Hematopoietic multipotent progenitor cell treated with erythropoietin and hydrocortisone succinate and interleukin-3 and kit ligand, for 17 days (in vitro differentiated cells): ENCODE results near the gene HSPA1L.
"Not testable (repeated sequence)": the region's sequence is repeated elsewhere in the genome, so short reads cannot be mapped to it uniquely, and the experiment has no call there.

Experiments
- DNase-seq: peaks from one replicate; pipeline ENCODE4 v3.0.0-alpha.2; 2015; ENCODE audit warnings: low spot score

Gene HSPA1L

GRCh38 chr6:31813465-31813849 is 1.6 kb downstream of the HSPA1L start:
- no peak for DNase-seq

DNA sequence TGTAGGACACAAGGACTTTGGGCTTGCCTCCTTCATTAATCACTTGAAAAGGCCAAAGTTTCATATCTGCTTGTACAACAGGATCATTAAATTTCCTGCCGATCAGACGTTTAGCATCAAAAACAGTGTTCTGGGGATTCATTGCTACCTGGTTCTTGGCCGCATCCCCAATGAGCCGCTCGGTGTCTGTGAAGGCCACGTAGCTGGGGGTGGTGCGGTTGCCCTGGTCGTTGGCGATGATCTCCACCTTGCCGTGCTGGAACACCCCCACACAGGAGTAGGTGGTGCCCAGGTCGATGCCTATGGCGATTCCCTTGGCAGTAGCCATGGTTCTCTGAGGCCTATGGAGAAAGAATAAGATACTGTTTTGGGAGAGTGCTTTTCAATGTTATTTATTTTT is 3.4 kb downstream of the HSPA1L start:
- DNase-seq = no peak

GRCh38 chr6:31808599-31808998 is 6.5 kb downstream of the HSPA1L start:
- DNase-seq = not testable (repeated sequence)

DNA sequence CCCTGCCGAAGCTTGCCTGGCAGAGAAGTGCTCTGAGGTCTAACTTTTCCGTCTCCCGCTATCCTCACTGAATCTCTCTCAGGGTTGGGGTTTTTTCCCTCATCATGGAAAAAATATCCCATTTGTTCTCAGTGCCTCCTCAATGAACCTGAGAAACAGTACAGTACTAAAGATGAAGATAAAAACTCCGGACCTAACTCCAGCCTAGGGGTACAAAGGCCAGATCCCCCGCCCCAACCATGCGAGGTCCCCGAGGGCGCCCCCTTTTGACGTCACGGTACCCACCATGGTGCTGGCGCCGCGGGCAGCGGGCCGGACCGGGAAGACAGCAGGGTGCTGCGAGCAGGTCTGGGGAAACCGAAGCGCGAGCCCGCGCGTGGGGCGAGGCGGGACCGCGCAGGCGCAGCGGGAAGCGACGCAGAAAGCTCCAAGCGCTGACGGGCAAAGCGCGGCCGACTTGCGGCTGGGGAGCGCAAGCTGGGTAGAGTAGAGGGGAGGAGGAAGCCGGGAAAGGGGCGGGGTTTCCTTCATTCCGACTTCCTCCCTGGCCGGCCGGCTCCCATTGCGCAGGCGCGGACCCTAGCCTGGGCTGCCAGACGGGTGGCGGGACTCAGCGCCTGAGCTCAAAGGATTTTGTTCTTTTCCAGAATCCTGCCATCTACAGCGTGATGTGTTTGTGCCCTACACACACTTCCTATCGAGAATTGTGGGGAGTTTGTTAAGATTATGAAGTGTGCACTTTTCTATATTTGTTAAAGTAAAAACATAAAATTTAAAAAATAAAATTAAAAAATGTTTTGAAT is 8.4 kb downstream of the HSPA1L start, which contains the start of gene LSM2:
Gene LSM2 (minus strand): TSS at position 497 of the 803 bp plus-strand sequence. CDS start 209 bp downstream, at position 288.
- peak; percentile 98 for DNase-seq

GRCh38 chr6:31805939-31806469 is 9.1 kb downstream of the HSPA1L start:
- no peak for DNase-seq

- not testable (repeated sequence) for DNase-seq
Observed at GRCh38 chr6:31801031-31801927, 13.8 kb downstream of the HSPA1L start.

DNA sequence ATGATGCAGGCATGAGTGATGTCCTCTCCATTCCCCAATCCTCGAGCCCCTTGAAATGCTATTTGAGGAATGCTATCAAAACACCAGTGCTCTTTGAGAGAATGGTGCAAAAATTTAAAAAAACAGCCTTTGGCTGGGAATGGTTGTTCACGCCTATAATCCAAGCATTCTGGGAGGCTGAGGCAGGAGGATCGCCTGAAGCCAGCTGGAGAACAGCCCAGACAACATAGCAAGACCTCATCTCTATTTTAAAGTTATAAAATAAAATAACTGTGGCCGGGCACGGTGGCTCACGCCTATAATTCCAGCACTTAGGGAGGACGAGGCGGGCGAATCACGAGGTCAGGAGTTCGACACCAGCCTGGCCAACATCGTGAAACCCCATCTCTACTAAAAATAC is 15.3 kb downstream of the HSPA1L start:
- DNase-seq = no peak

GRCh38 chr6:31797588-31797987 is 17.5 kb downstream of the HSPA1L start:
- DNase-seq = no peak

DNA sequence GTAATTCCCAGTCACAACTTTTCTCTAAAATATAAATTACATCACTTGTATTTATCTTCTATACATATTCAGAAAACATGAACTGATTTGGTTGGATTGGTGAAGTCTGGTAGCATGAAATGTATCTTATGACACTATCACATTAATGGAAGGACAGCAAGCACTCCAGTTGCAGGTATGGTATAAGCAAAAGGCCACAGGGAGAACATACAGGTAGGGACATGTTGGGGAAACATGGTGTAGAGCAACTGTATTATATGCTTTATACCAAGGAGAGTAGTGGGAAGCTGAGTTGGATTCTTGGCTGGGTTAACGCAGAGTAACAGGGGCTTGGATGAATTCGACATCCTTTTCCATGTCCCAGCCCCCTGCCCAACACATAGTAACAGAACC is 18.1 kb downstream of the HSPA1L start:
- DNase-seq = no peak

DNA sequence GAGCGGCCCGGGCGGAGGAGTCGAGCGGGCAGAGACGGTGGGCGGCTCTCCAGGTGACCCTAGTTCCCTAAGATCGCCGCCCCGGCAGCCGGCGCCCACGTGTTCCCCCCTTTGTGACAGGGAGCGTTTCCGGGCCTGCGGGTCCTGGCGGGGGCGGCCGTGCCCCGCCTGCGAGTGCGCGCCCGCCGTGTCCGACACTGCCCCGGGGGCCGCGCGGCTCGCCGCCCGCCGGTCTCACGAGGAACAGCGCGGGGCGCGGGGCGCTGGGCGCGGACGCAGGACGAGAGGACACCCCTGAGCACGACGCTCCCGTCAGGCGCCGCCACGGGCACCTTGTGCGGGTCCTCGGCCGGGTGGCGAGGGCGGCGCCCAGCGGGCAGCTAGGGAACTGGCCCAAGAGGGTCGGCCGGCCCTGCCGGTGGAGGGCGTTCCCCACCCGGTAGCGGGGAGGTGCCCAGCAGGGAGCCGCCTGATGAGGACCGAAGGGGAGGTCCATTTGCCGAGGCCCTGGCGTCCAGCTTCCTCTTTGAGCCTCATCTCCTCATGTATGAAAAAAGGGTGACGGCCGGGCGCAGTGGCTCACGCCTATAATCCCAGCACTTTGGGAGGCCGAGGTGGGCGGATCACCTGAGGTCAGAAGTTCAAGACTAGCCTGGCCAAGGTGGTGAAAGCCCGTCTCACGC is 19.3 kb downstream of the HSPA1L start, which contains the start of gene VARS1:
Gene VARS1 (minus strand): TSS at position 137 of the 683 bp plus-strand sequence. CDS start 535 bp downstream, outside the sequence.
- DNase-seq = peak; percentile 96

- no peak for DNase-seq
Observed at GRCh38 chr6:31794866-31795615, 20.0 kb downstream of the HSPA1L start.

DNA sequence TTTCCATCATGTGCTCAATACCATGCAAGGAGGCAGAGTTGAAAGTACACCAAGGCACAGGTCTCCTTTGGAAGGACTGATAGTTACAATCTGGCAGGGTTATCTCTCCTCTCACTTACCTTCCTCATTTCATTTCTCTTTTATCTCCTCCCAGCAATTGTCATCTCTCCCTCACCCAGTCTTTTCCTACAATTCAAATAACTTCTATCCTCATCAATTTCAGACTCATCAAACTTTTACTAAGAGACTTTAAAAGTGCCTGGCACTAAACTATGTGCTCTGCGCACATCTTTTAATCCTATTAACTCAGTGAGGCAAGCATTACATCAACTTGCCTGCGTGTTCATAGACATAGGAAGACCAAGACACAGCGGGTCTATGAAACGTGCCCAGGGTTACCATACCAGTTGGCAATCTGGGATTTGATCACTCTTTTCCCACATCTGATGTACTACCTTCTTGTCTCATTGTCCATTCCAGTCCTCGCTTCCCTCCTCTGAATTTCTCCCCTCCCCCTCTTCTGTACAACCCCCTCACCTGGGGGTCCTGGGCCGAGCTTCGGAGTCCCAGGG is 20.7 kb downstream of the HSPA1L start:
- peak; percentile 27 for DNase-seq

DNA sequence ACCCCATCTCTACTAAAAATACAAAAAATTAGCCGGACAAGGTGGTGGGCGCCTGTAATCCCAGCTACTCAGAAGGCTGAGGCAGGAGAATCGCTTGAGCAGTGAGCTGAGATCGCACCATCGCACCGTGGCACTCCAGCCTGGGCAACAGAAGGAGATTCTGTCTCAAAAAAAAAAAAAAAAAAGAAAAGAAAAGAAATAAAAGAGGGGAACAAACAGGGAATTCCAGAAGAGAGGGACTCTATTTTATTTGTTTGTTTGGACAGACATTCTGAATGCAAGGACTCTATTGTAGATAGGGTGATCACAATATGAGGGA is 21.2 kb downstream of the HSPA1L start:
- DNase-seq = not testable (repeated sequence)

GRCh38 chr6:31792761-31793171 is 22.3 kb downstream of the HSPA1L start:
- no peak for DNase-seq

GRCh38 chr6:31792090-31792374 is 23.1 kb downstream of the HSPA1L start:
- DNase-seq = no peak

- peak; percentile 39 for DNase-seq
Observed at GRCh38 chr6:31791324-31792089, 23.6 kb downstream of the HSPA1L start.

- DNase-seq = no peak
Observed at GRCh38 chr6:31785475-31785874, 29.6 kb downstream of the HSPA1L start.

GRCh38 chr6:31784098-31784925 is 30.8 kb downstream of the HSPA1L start:
- no peak for DNase-seq

DNA sequence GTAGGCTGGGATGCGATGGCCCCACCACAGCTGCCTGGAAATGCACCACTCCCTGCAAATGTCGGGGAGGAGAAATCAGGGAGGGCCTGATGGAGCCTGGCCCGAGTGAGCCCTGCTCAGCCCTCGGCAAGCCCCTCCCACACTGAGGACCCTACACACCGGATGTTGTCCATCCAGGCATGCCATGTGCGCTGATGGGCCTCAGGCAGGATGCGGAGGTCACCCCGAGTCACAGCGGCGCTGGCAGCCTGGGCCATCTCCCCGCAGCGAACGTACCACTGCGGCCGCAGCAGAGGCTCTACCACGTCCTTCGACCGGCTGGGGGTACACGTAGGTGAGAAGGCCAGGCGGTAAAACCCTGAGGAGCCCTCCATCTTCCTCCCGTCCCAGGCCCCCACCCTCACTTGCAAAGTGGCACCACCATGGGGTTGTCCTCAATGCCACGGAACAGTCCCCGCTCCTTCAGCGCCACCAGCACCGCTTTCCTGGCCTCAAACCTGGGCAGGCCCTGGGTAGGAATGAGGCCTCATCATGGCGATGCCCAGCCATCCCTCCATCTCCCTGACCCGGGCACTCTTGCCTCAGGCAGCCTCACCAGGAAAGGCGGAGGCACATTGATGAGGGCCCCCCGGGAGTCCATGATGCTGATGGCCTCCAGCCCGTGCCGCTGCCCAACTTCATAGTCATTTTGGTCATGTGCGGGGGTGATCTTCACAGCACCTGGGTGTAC is 32.8 kb downstream of the HSPA1L start:
- no peak for DNase-seq
